Measurements from ENCODE around the gene NDUFA6. TPM values are rescaled to one million over a fixed set of nuclear protein-coding genes. Genes with fewer than 3 reads are reported as not detected.
"Not testable (repeated sequence)": the region's sequence is repeated elsewhere in the genome, so short reads cannot be mapped to it uniquely, and the experiment has no call there.

Gene NDUFA6
- total RNA-seq, result 10 to 100 TPM; 37.3 to 61.1 (median 45.2) TPM

- Histone ChIP-seq H3K4me3 (peak within 1 kb of the TSS; percentile 70 to 95 (median 73)), H3K4me1 (no peaks in the 10 kb centered on the region), H3K36me3 (no peaks in the 10 kb centered on the region), H3K9me3 (no peaks in the 10 kb centered on the region), H3K27me3 (no peaks in the 10 kb centered on the region), H3K27ac (peak within 1 kb of the TSS; percentile 96 to 97)
- intact Hi-C loops (cut with DNase I; ENCODE audit: low total_unique reads), result loop anchor here (2.0 kb wide), 1 partner anchor 348 kb away; no protein-coding TSS in a partner anchor
- TF ChIP-seq POLR2A (IDR thresholded peaks at IDR 0.05) (peak; percentile 75), POLR2AphosphoS5 (IDR thresholded peaks at IDR 0.05) (peak; percentile 89 to 97 (median 90)), CTCF (IDR thresholded peaks at IDR 0.05) (peak; percentile 87 to 99 (median 95))
- peak; percentile 98 to 99 for DNase-seq (ENCODE audit: low spot score in 2 of 2)
These were observed at the start of gene NDUFA6 for GRCh38 chr22:42090596-42091454. Gene NDUFA6, minus strand, starts transcription at chr22:42090772. Its CDS starts 28 bp downstream, at chr22:42090744.

GRCh38 chr22:42140153-42140552, 49.6 kb upstream of the NDUFA6 start:
- H3K4me3 ChIP-seq; H3K27me3 ChIP-seq; intact Hi-C loops (cut with DNase I; ENCODE audit: low total_unique reads); H3K27ac ChIP-seq; DNase-seq (ENCODE audit: low spot score in 2 of 2); H3K4me1 ChIP-seq; H3K9me3 ChIP-seq; H3K36me3 ChIP-seq: not testable (repeated sequence)

GRCh38 chr22:42139508-42139907, 48.9 kb upstream of the NDUFA6 start:
- intact Hi-C loops (cut with DNase I; ENCODE audit: low total_unique reads), result not testable (repeated sequence)

GRCh38 chr22:42138972-42139371, 48.4 kb upstream of the NDUFA6 start:
- TF ChIP-seq CTCF (IDR thresholded peaks at IDR 0.05) (no peak), POLR2AphosphoS5 (IDR thresholded peaks at IDR 0.05) (no peak), POLR2A (IDR thresholded peaks at IDR 0.05) (no peak)
- H3K36me3 ChIP-seq, result no peaks in the 10 kb centered on the region
- no peak for DNase-seq (ENCODE audit: low spot score in 2 of 2)
- H3K27ac ChIP-seq, result no peak overlapping the region
- H3K4me1 ChIP-seq, result no peaks in the 10 kb centered on the region
- H3K27me3 ChIP-seq, result peaks cover 0 to 3% of the 10 kb centered on the region in 2 donors
- H3K4me3 ChIP-seq, result no peak overlapping the region
- no peaks in the 10 kb centered on the region for H3K9me3 ChIP-seq
- intact Hi-C loops (cut with DNase I; ENCODE audit: low total_unique reads), result no loop called here

More at GRCh38 chr22:42139508-42139907, 48.9 kb upstream of the NDUFA6 start:
- H3K4me3 ChIP-seq; H3K4me1 ChIP-seq; DNase-seq (ENCODE audit: low spot score in 2 of 2); H3K9me3 ChIP-seq; H3K36me3 ChIP-seq; H3K27ac ChIP-seq; H3K27me3 ChIP-seq: not testable (repeated sequence)

- intact Hi-C loops (cut with DNase I; ENCODE audit: low total_unique reads), result no loop called here
- Histone ChIP-seq H3K9me3 (no peaks in the 10 kb centered on the region), H3K4me1 (no peaks in the 10 kb centered on the region), H3K27me3 (peaks cover 0 to 3% of the 10 kb centered on the region in 2 donors), H3K4me3 (no peak overlapping the region), H3K27ac (no peak overlapping the region), H3K36me3 (no peaks in the 10 kb centered on the region)
- TF ChIP-seq POLR2AphosphoS5 (IDR thresholded peaks at IDR 0.05), result no peak
- no peak for TF ChIP-seq CTCF (IDR thresholded peaks at IDR 0.05)
- no peak for TF ChIP-seq POLR2A (IDR thresholded peaks at IDR 0.05)
- DNase-seq (ENCODE audit: low spot score in 2 of 2), result no peak
These were observed 47.7 kb upstream of the NDUFA6 start for GRCh38 chr22:42138122-42138770.

- intact Hi-C loops (cut with DNase I; ENCODE audit: low total_unique reads); H3K27me3 ChIP-seq; H3K9me3 ChIP-seq; H3K4me3 ChIP-seq; H3K4me1 ChIP-seq; H3K36me3 ChIP-seq; H3K27ac ChIP-seq; DNase-seq (ENCODE audit: low spot score in 2 of 2): not testable (repeated sequence)
These were observed 45.1 kb upstream of the NDUFA6 start for GRCh38 chr22:42135688-42136087.
